Nephron (organoid): ENCODE results near the gene ONECUT2.

Experiments used
- H3K27ac Mint-ChIP-seq, 3 experiments: 2 replicates each; pipeline ENCODE4 v1.8.0; 2020; ENCODE audit warnings: mixed read lengths in 3 of 3, mild to moderate bottlenecking in 2 of 3, moderate library complexity in 1 of 3
- H3K27me3 Mint-ChIP-seq: 2 replicates; pipeline ENCODE4 v1.8.0; 2021; ENCODE audit warnings: low read depth, mild to moderate bottlenecking, moderate library complexity, mixed read lengths
- H3K36me3 Mint-ChIP-seq: 2 replicates; pipeline ENCODE4 v1.8.0; 2020; ENCODE audit warnings: low read depth, mixed read lengths
- H3K4me1 Mint-ChIP-seq: 2 replicates; pipeline ENCODE4 v1.8.0; 2020; ENCODE audit warnings: mixed read lengths
- H3K4me3 Mint-ChIP-seq, 3 experiments: 2 replicates each; pipeline ENCODE4 v1.8.0; 2020; ENCODE audit warnings: mild to moderate bottlenecking in 3 of 3, mixed read lengths in 3 of 3, moderate library complexity in 2 of 3
- H3K9me3 Mint-ChIP-seq: 2 replicates; pipeline ENCODE4 v1.8.0; 2020; ENCODE audit warnings: mixed read lengths
- CTCF ChIP-seq, 3 experiments: fragments of 200-600 bp; sonication (generic); IDR thresholded peaks; one replicate each; pipeline ENCODE4 v1.5.0; 2021; ENCODE audit warnings: antibody characterized with exemption in 3 of 3; ENCODE audit not compliant: unreplicated experiment in 3 of 3

ONECUT2 gene

GRCh38 chr18:57497372-57498294 is 62.5 kb downstream of the ONECUT2 start:
- H3K27ac Mint-ChIP-seq, result no peak overlapping the region
- H3K36me3 Mint-ChIP-seq, result no peaks in the 10 kb centered on the region
- no peak overlapping the region for H3K4me3 Mint-ChIP-seq
- no peaks in the 10 kb centered on the region for H3K4me1 Mint-ChIP-seq
- H3K9me3 Mint-ChIP-seq, result peaks cover 3% of the 10 kb centered on the region
- TF ChIP-seq CTCF (IDR thresholded peaks at IDR 0.05; ENCODE audit: unreplicated experiment in 3 of 3), result no peak
- H3K27me3 Mint-ChIP-seq, result peaks cover 8% of the 10 kb centered on the region

- no peak for TF ChIP-seq CTCF (IDR thresholded peaks at IDR 0.05; ENCODE audit: unreplicated experiment in 3 of 3)
- peaks cover 3% of the 10 kb centered on the region for H3K9me3 Mint-ChIP-seq
- no peak overlapping the region for H3K27ac Mint-ChIP-seq
- H3K4me3 Mint-ChIP-seq, result no peak overlapping the region
- H3K4me1 Mint-ChIP-seq, result no peaks in the 10 kb centered on the region
- peaks cover 4% of the 10 kb centered on the region for H3K27me3 Mint-ChIP-seq
- H3K36me3 Mint-ChIP-seq, result no peaks in the 10 kb centered on the region
These were observed 63.6 kb downstream of the ONECUT2 start for GRCh38 chr18:57498682-57499256.

GRCh38 chr18:57502624-57503023 is 67.5 kb downstream of the ONECUT2 start:
- no peaks in the 10 kb centered on the region for H3K4me1 Mint-ChIP-seq

GRCh38 chr18:57505231-57505630 is 70.1 kb downstream of the ONECUT2 start:
- Mint-ChIP-seq H3K27ac (no peak overlapping the region), H3K27me3 (peaks cover 22% of the 10 kb centered on the region), H3K36me3 (no peaks in the 10 kb centered on the region), H3K4me3 (no peak overlapping the region), H3K4me1 (no peaks in the 10 kb centered on the region), H3K9me3 (no peaks in the 10 kb centered on the region)
- TF ChIP-seq CTCF (IDR thresholded peaks at IDR 0.05; ENCODE audit: unreplicated experiment in 3 of 3), result no peak

More at GRCh38 chr18:57502624-57503023, 67.5 kb downstream of the ONECUT2 start:
- Mint-ChIP-seq H3K4me3 (no peak overlapping the region), H3K36me3 (no peaks in the 10 kb centered on the region), H3K27me3 (peaks cover 21% of the 10 kb centered on the region), H3K27ac (no peak overlapping the region), H3K9me3 (no peaks in the 10 kb centered on the region)
- TF ChIP-seq CTCF (IDR thresholded peaks at IDR 0.05; ENCODE audit: unreplicated experiment in 3 of 3), result no peak

GRCh38 chr18:57516056-57516455 is 80.9 kb downstream of the ONECUT2 start:
- Mint-ChIP-seq H3K4me1 (no peaks in the 10 kb centered on the region), H3K36me3 (no peaks in the 10 kb centered on the region), H3K27me3 (peaks cover 6% of the 10 kb centered on the region), H3K27ac (no peak overlapping the region), H3K9me3 (no peaks in the 10 kb centered on the region), H3K4me3 (no peak overlapping the region)
- no peak for TF ChIP-seq CTCF (IDR thresholded peaks at IDR 0.05; ENCODE audit: unreplicated experiment in 3 of 3)
